ENCODE data around the gene SLC8B1. TPM values are rescaled to one million over a fixed set of nuclear protein-coding genes. Genes with fewer than 3 reads are reported as not detected.

SLC8B1 gene
- total RNA-seq, 4 donors from 2014 or later: 31.8 to 63.4 (median 38.8) TPM

DNA sequence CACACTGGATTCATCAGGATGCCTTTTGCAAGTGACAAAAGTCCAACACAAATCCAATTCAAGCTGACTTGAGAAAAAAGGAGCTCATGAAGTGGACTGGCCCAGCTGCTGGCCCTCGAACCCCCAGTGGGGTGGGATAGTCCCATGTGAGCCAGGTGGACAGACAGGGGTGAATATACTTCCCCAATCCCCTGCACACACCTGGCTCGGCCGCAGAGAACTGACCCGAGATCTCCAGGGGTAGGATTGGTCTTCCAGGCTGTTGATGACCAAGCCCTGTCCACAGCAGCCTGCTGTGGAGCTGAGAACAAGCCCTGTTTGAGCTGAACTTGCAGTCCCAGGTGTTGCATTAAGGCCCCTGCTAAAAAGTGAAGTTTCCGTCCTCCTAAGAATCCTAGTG lies 57.4 kb downstream of the SLC8B1 start:
- no peak overlapping the region for H3K4me3 ChIP-seq (ENCODE audit: low read depth, poor library complexity, severe bottlenecking)
- TF ChIP-seq, protein P1, sequence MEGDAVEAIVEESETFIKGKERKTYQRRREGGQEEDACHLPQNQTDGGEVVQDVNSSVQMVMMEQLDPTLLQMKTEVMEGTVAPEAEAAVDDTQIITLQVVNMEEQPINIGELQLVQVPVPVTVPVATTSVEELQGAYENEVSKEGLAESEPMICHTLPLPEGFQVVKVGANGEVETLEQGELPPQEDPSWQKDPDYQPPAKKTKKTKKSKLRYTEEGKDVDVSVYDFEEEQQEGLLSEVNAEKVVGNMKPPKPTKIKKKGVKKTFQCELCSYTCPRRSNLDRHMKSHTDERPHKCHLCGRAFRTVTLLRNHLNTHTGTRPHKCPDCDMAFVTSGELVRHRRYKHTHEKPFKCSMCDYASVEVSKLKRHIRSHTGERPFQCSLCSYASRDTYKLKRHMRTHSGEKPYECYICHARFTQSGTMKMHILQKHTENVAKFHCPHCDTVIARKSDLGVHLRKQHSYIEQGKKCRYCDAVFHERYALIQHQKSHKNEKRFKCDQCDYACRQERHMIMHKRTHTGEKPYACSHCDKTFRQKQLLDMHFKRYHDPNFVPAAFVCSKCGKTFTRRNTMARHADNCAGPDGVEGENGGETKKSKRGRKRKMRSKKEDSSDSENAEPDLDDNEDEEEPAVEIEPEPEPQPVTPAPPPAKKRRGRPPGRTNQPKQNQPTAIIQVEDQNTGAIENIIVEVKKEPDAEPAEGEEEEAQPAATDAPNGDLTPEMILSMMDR (IDR thresholded peaks at IDR 0.05): no peak
- TF ChIP-seq POLR2A (IDR thresholded peaks at IDR 0.05): no peak
- 98% methylated on average over 5 of the region's 5 CpGs for WGBS, 2 donors
- intact Hi-C loops (cut with DNase I; ENCODE audit: low total_unique reads): no loop called here
- no peak for DNase-seq (ENCODE audit: low spot score in 2 of 2)

DNA sequence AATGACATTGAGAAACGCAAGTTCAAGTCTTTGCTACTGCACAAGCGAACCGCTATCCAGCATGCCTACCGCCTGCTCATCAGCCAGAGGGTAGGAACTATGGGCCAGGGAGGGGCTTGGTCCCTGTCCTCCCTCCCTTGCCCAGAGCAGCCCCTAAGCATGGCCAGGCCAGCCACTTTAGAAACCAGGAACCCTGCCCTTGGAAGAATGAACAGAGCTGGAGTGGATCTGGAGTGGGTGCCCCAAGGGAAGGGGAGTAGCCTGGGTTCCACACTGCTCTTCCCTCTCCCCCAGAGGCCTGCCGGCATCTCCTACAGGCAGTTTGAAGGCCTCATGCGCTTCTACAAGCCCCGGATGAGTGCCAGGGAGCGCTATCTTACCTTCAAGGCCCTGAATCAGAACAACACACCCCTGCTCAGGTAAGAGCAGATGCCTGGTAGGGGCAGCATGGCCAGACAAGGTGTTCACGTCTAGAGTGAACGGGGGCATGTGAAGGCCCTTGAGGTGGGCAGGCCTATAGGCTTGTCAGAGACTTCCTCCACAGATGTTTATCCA lies 57.9 kb downstream of the SLC8B1 start:
- TF ChIP-seq, protein P1 (IDR thresholded peaks at IDR 0.05): no peak
- TF ChIP-seq POLR2A (IDR thresholded peaks at IDR 0.05): no peak
- no peak overlapping the region for H3K4me3 ChIP-seq (ENCODE audit: low read depth, poor library complexity, severe bottlenecking)
- no peak for DNase-seq (ENCODE audit: low spot score in 2 of 2)
- intact Hi-C loops (cut with DNase I; ENCODE audit: low total_unique reads): no loop called here
- WGBS, 2 donors: 95 to 97% methylated on average over 9 to 10 of the region's 10 CpGs

DNA sequence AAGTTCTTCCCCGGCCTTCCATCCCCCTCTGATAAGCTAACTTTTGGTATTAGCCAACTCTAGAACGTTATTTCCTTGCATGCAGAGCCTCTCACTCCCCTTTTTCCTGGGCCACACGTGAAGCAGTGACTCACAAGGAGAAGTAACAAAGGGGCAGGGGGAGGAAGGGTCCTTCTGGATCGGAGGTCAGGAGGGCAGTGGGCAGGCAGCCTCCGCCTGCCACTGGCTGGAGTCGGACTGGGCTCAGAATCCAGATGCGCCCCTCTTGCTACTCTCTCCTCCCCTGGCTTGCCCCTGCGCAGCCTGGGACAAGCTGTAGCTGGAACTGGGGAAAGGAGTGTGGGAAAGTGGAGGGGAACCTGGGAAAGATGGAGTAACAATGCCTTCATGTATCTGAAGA lies 58.6 kb downstream of the SLC8B1 start:
- TF ChIP-seq, protein P1 (IDR thresholded peaks at IDR 0.05): no peak
- no peak for TF ChIP-seq POLR2A (IDR thresholded peaks at IDR 0.05)
- intact Hi-C loops (cut with DNase I; ENCODE audit: low total_unique reads): no loop called here
- no peak for DNase-seq (ENCODE audit: low spot score in 2 of 2)
- WGBS, 2 donors: 82 to 83% methylated on average over 8 of the region's 8 CpGs
- no peak overlapping the region for H3K4me3 ChIP-seq (ENCODE audit: low read depth, poor library complexity, severe bottlenecking)

DNA sequence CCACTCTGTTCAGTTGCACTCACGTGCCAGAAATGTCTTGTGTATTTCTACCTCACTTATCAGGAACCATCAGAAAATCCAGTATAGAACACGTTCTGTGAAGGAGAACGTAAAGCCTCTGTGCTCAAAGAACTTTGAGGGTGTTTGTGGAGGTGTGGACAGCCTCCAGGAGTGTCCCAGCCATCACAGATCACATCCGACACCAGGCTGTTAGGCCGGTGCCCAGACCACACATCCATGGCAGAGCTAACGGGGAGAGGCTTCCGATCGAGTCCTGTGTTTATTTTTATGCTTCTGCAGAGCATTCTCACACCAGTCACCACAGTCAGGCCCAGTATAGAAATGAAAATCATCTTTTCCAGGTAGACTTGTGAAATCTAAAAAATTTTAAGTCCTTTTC lies 60.1 kb downstream of the SLC8B1 start:
- WGBS, 2 donors: 96 to 97% methylated on average over 8 of the region's 8 CpGs
- no peak for DNase-seq (ENCODE audit: low spot score in 2 of 2)
- H3K4me3 ChIP-seq (ENCODE audit: low read depth, poor library complexity, severe bottlenecking): no peak overlapping the region
- TF ChIP-seq POLR2A (IDR thresholded peaks at IDR 0.05): no peak
- TF ChIP-seq, protein P1 (IDR thresholded peaks at IDR 0.05): no peak
- intact Hi-C loops (cut with DNase I; ENCODE audit: low total_unique reads): no loop called here

DNA sequence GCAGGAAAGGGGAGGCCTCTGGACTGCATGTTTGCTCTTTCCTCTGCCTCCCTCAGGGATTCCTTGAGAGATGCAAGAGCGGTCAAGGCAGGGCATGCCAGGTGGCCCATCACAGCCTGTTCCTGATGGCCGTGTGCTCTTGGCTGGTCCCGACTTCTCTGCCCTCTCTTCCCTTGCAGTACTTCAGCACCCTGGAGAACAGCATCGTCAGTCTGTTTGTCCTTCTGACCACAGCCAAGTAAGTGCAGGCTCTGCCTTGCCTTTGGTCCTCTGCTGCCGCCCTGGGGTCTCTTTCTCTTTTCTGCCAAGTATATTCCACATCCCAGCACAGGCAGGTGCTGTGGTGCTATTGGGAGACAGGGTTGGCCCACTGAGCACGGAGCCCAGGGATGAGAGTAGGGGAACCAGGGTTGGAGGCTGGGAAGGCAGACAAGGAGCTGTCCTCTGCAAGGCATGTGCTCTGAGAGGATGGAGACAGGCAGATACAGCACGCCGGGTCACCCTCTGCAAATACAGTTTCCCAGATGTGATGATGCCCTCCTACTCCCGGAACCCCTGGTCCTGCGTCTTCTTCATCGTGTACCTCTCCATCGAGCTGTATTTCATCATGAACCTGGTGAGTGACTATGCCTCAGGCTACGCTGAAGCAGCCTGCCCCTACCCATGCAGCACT lies 61.7 kb downstream of the SLC8B1 start:
- no peak for DNase-seq (ENCODE audit: low spot score in 2 of 2)
- 86 to 93% methylated on average over 13 of the region's 13 CpGs for WGBS, 2 donors
- TF ChIP-seq, protein P1 (IDR thresholded peaks at IDR 0.05): no peak
- TF ChIP-seq POLR2A (IDR thresholded peaks at IDR 0.05): no peak
- intact Hi-C loops (cut with DNase I; ENCODE audit: low total_unique reads): no loop called here
- H3K4me3 ChIP-seq (ENCODE audit: low read depth, poor library complexity, severe bottlenecking): no peak overlapping the region
